Heart left ventricle (tissue), 16 donors: Measurements from ENCODE around the gene HOXB7. TPM values are rescaled to one million over a fixed set of nuclear protein-coding genes. Genes with fewer than 3 reads are reported as not detected.
A peak's percentile ranks its signal among the peaks of the same experiment; 100 is the strongest.

Source experiments
- ATAC-seq, 4 donors: fragments of 200-7000 bp; cut with Tn5 transposase; one replicate each; pipeline ENCODE4 v1.9.1; 2020 to 2022; ENCODE audit warnings: moderate library complexity in 4 of 4, mild to moderate bottlenecking in 3 of 4, moderate number of reproducible peaks in 1 of 4
- DNase-seq, 5 donors: peaks; one replicate each; pipeline ENCODE4 v3.0.0-alpha.2; 2020
- H3K27ac ChIP-seq, 12 donors: fragments of 200-600 bp; sonication (generic) in 4 of 12; one replicate each; pipeline versions ENCODE4 v1.5.0 to v1.8.0; 2016 to 2022; ENCODE audit warnings: mild to moderate bottlenecking in 2 of 12
- H3K27me3 ChIP-seq, 9 donors: fragments of 200-600 bp; sonication (generic) in 2 of 9; one replicate each; pipeline versions ENCODE4 v1.5.1 to v1.8.0; 2016 to 2022; ENCODE audit warnings: mild to moderate bottlenecking in 3 of 9
- H3K36me3 ChIP-seq, 9 donors: fragments of 200-600 bp; sonication (generic) in 2 of 9; one replicate each; pipeline versions ENCODE4 v1.5.0 to v1.8.0; 2018 to 2022; ENCODE audit warnings: mild to moderate bottlenecking in 2 of 9
- H3K4me1 ChIP-seq, 12 donors: fragments of 200-600 bp; sonication (generic) in 4 of 12; one replicate each; pipeline versions ENCODE4 v1.5.0 to v1.8.0; 2016 to 2022; ENCODE audit warnings: mild to moderate bottlenecking in 3 of 12
- H3K4me3 ChIP-seq, 12 donors: fragments of 200-600 bp; sonication (generic) in 4 of 12; one replicate each; pipeline versions ENCODE4 v1.5.0 to v1.8.0; 2017 to 2022; ENCODE audit warnings: mild to moderate bottlenecking in 9 of 12, moderate library complexity in 4 of 12
- H3K9me3 ChIP-seq, 12 donors: fragments of 200-600 bp; sonication (generic) in 4 of 12; one replicate each; pipeline versions ENCODE4 v1.5.0 to v1.8.0; 2016 to 2022; ENCODE audit warnings: mild to moderate bottlenecking in 1 of 12
- POLR2A ChIP-seq, 2 donors: fragments of 450-650 bp; IDR thresholded peaks; one replicate each; pipeline ENCODE4 v1.6.1; 2017; ENCODE audit warnings: antibody characterized with exemption in 2 of 2, mild to moderate bottlenecking in 2 of 2, moderate library complexity in 2 of 2
- WGBS, 4 donors: extraction: QIAGEN DNeasy Blood & Tissue Kit in 2 of 4; methylation state at CpG; one replicate each; pipeline versions ENCODE4 v1.1.5 to v1.1.7; 2013 to 2018; 5-methylcytosine and 5-hydroxymethylcytosine counted together
- intact Hi-C, 10 donors: fragments of 100-400 bp; cut with DNase I; formaldehyde crosslinking; loops; one replicate each; pipeline versions ENCODE4 v1.11.1 to v1.14.2; 2022
- microRNA counts, 2 donors: library from miRNA; unstranded; fragments of <30 nt; microRNA quantifications; one replicate each; lab custom pipeline; 2016
- microRNA-seq, 4 donors: library from miRNA; unstranded; fragments of <30 nt; microRNA quantifications; one replicate each; pipeline versions ENCODE4 to v1.2.0, GENCODE V29; 2017 to 2020
- polyA plus RNA-seq, 2 donors: library from polyadenylated mRNA; stranded (reverse); fragments of 200-250 nt; gene quantifications; one replicate each; pipeline ENCODE4 v1.2.3, GENCODE V29; 2013
- total RNA-seq, 9 donors: library from RNA; depleted of rRNA in 2 of 9; stranded (reverse); fragments of >200 nt in 2 of 9; fragmentation: NEBNext Ultra II Directional in 3 of 9; extraction: Animal tissue kit (Norgen Biotek cat#: 25700) in 3 of 9; gene quantifications; one replicate each; pipeline versions ENCODE4 v1.1.0 to v1.2.4, GENCODE V29; 2016 to 2023
- TF ChIP-seq, protein P1 (sequence below), 12 donors: fragments of 200-600 bp; sonication (generic) in 4 of 12; IDR thresholded peaks; one replicate each; pipeline versions ENCODE4 v1.5.0 to v1.8.0; 2018 to 2022; ENCODE audit warnings: antibody characterized with exemption in 12 of 12, mild to moderate bottlenecking in 5 of 12
- donor health status: ischemic (EF 13 %, LVEDD 7.1; RV severe dilation, severe dysfunction).
- donor health status: healthy with polysubstance abuse.
- donor health status: DM: no; HTN: yes; CAD: no.
- donor health status: DM: no; HTN: no; CAD: no.
- donor health status: ischemic (EF 25% LVEDD 6.9; RV normal size, moderate dysfunction).
- donor health status: ischemic (EF 25% LVEDD 5.7; RV mildly dilated, moderate dysfunction).
- donor health status: healthy.
- donor health status: DM: yes; HTN: yes; CAD: no.
- donor health status: ischemic (EF 35%, LVEDD 5.7; RV mildly dilated, moderate dysfunction).
- donor health status: nonischemic (EF 11% LVEDD 7.7; RV severe dilation, severe dysfunction).
- donor health status: DM: yes; HTN: yes; CAD: no.
- donor health status: PGD.
- donor health status: ischemic (EF 29% LVEDD 5.4; RV normal size, mild dysfunction).
- donor health status: nonischemic (EF 23%, LVEDD 6.1; RV moderate dilation, normal function).

HOXB7 gene
- total and polyA plus RNA-seq, 11 donors = 0.12 to 0.88 (median 0.40) TPM; not detected in 5

DNA sequence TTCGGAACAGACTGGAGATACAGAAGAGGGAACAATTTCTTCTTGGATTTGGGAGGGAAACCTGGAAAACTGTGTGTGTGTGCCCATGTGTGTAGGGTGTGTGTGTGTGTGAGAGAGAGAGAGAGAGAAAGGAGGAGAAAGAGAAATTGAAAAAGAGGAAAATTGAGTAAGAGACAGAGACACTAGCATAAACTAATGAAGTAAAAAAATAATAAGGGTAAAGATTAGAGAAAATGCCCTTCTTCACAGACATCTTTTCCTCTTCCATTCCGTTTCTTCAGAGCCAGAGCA, 52.0 kb downstream of the HOXB7 start:
- intact Hi-C loops = no loop called here
- peak overlapping the region in 1 of 12 donors; percentile 90 for H3K27ac ChIP-seq

DNA sequence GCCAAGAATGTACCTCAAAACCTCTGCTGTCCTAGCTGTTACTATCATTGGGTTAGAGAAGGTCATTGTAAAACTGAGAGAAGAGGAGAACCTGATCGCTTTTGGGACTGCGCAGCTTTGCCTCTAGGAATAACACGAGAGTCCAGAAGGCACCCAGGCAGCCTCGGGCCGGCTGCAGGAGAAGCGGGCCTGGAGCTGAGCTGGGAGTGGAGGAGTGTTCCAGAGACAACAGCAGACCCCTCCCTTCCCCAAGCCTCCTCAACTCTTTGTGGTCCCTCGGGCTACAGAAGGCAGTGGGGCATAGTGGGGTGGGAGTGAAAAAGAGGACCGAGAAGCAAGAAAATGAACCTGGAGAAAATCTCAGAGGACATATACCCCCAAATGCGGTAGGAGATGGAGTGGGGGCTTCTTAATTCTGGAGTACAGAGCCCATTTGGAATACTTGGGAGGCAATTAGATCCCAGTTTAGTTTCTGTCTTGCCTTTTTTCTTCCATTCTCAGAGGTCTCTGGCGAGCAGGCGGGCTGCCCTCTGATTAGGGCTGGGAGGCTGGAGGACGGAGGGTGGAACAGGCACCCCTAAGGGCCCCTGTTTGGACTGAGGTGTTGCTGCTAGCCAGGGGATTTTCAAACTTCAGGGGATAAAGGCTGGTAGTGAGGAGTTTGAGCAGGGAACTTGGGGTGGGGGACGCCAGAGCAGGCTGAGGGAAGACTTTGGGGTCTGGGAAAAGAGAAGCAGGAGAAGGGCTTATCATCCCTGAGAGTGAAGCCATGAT, 52.6 kb downstream of the HOXB7 start:
- Histone ChIP-seq H3K4me1 (peaks cover 0 to 26% (median 0%) of the 10 kb centered on the region in 12 donors), H3K27ac (peak overlapping the region in 1 of 12 donors; percentile 90), H3K4me3 (no peak overlapping the region), H3K36me3 (no peaks in the 10 kb centered on the region), H3K9me3 (no peaks in the 10 kb centered on the region), H3K27me3 (peaks cover 9 to 94% (median 48%) of the 10 kb centered on the region in 9 donors)
- intact Hi-C loops = no loop called here
- no peak for TF ChIP-seq POLR2A (IDR thresholded peaks at IDR 0.05)
- TF ChIP-seq, protein P1, sequence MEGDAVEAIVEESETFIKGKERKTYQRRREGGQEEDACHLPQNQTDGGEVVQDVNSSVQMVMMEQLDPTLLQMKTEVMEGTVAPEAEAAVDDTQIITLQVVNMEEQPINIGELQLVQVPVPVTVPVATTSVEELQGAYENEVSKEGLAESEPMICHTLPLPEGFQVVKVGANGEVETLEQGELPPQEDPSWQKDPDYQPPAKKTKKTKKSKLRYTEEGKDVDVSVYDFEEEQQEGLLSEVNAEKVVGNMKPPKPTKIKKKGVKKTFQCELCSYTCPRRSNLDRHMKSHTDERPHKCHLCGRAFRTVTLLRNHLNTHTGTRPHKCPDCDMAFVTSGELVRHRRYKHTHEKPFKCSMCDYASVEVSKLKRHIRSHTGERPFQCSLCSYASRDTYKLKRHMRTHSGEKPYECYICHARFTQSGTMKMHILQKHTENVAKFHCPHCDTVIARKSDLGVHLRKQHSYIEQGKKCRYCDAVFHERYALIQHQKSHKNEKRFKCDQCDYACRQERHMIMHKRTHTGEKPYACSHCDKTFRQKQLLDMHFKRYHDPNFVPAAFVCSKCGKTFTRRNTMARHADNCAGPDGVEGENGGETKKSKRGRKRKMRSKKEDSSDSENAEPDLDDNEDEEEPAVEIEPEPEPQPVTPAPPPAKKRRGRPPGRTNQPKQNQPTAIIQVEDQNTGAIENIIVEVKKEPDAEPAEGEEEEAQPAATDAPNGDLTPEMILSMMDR (IDR thresholded peaks at IDR 0.05) = no peak
- 45 to 59% (median 49%) methylated on average over 13 of the region's 13 CpGs for WGBS, 4 donors
- DNase-seq = no peak
- ATAC-seq = no peak

More for the DNA sequence above, 52.0 kb downstream of the HOXB7 start:
- TF ChIP-seq, protein P1 (IDR thresholded peaks at IDR 0.05) = no peak
- TF ChIP-seq POLR2A (IDR thresholded peaks at IDR 0.05) = no peak
- WGBS, 4 donors = 43 to 56% (median 55%) methylated on average over 2 of the region's 2 CpGs
- no peak for ATAC-seq
- H3K36me3 ChIP-seq = no peaks in the 10 kb centered on the region
- peaks cover 9 to 94% (median 48%) of the 10 kb centered on the region in 9 donors for H3K27me3 ChIP-seq
- H3K4me3 ChIP-seq = no peak overlapping the region
- H3K9me3 ChIP-seq = no peaks in the 10 kb centered on the region
- no peak for DNase-seq
- H3K4me1 ChIP-seq = peaks cover 0 to 26% (median 0%) of the 10 kb centered on the region in 12 donors

MicroRNAs encoded within 50 kb of the gene (microRNA counts, 767-probe panel; counts per million panel counts)
- 2,971 to 3,165 counts per million in 2 donors for microRNA hsa-miR-10a-5p (lab: Ali Mortazavi, UCI)

Small RNA genes lying within 50 kb of the gene (microRNA-seq; reads per million reads assigned to microRNA genes)
- 0 to 0.19 (median 0) reads per million in 4 donors for gene MIR196A1

Other genes starting within 250 kb of the HOXB7 start
- gene SKAP1, start 180.8 kb downstream of the HOXB7 start, total RNA-seq = 1 to 10 TPM in 2 of 9 donors, under 1 TPM in 1, not detected in 6; 0.31 to 5.3 (median 1.2) TPM
- under 1 TPM; 0.25 to 0.38 TPM for gene SKAP1, start 180.8 kb downstream of the HOXB7 start, polyA plus RNA-seq
- not detected for gene HOXB1, start 80.0 kb downstream of the HOXB7 start, total RNA-seq
- gene HOXB1, start 80.0 kb downstream of the HOXB7 start, polyA plus RNA-seq = not detected
- 1 to 10 TPM in 8 of 9 donors, under 1 TPM in 1; 0.81 to 6.9 (median 3.2) TPM for gene HOXB2, start 65.9 kb downstream of the HOXB7 start, total RNA-seq
- gene HOXB2, start 65.9 kb downstream of the HOXB7 start, polyA plus RNA-seq = 1 to 10 TPM; 2.0 to 3.0 TPM
- gene HOXB4, start 32.7 kb downstream of the HOXB7 start, total RNA-seq = 1 to 10 TPM in 2 of 9 donors, under 1 TPM in 6, not detected in 1; 0.27 to 2.8 (median 0.66) TPM
- gene HOXB4, start 32.7 kb downstream of the HOXB7 start, polyA plus RNA-seq = under 1 TPM; 0.29 to 0.30 TPM
- gene HOXB3, start 20.8 kb downstream of the HOXB7 start, total RNA-seq = 1 to 10 TPM in 7 of 9 donors, under 1 TPM in 2; 0.11 to 5.5 (median 2.0) TPM
- 1 to 10 TPM in 1 of 2 donors, under 1 TPM in 1; 0.61 to 2.0 TPM for gene HOXB3, start 20.8 kb downstream of the HOXB7 start, polyA plus RNA-seq
- gene HOXB5, start 17.2 kb downstream of the HOXB7 start, total RNA-seq = 1 to 10 TPM in 1 of 9 donors, under 1 TPM in 2, not detected in 6; 0.17 to 1.0 (median 0.35) TPM
- gene HOXB5, start 17.2 kb downstream of the HOXB7 start, polyA plus RNA-seq = under 1 TPM; 0.04 to 0.08 TPM
- gene HOXB6, start 6.0 kb downstream of the HOXB7 start, total RNA-seq = 1 to 10 TPM in 2 of 9 donors, under 1 TPM in 6, not detected in 1; 0.30 to 2.0 (median 0.62) TPM
- under 1 TPM; 0.38 to 0.57 TPM for gene HOXB6, start 6.0 kb downstream of the HOXB7 start, polyA plus RNA-seq
- not detected for gene HOXB8, start 4.3 kb upstream of the HOXB7 start, total RNA-seq
- gene HOXB8, start 4.3 kb upstream of the HOXB7 start, polyA plus RNA-seq = not detected
- gene HOXB9, start 15.3 kb upstream of the HOXB7 start, total RNA-seq = not detected
- gene HOXB9, start 15.3 kb upstream of the HOXB7 start, polyA plus RNA-seq = not detected
- not detected for gene PRAC1, start 111.5 kb upstream of the HOXB7 start, total RNA-seq
- not detected for gene PRAC1, start 111.5 kb upstream of the HOXB7 start, polyA plus RNA-seq
- gene PRAC2, start 112.2 kb upstream of the HOXB7 start, total RNA-seq = not detected
- not detected for gene PRAC2, start 112.2 kb upstream of the HOXB7 start, polyA plus RNA-seq
- not detected for gene HOXB13, start 117.7 kb upstream of the HOXB7 start, total RNA-seq
- not detected for gene HOXB13, start 117.7 kb upstream of the HOXB7 start, polyA plus RNA-seq
- under 1 TPM in 1 of 9 donors, not detected in 8; 0.55 TPM for gene TTLL6, start 206.2 kb upstream of the HOXB7 start, total RNA-seq
- gene TTLL6, start 206.2 kb upstream of the HOXB7 start, polyA plus RNA-seq = under 1 TPM; 0.07 to 0.15 TPM
- 100 to 1,000 TPM; 174 to 322 (median 272) TPM for gene CALCOCO2, start 220.0 kb upstream of the HOXB7 start, total RNA-seq
- gene CALCOCO2, start 220.0 kb upstream of the HOXB7 start, polyA plus RNA-seq = 100 to 1,000 TPM; 102 to 122 TPM